BJ (cell line): ENCODE measurements around the gene ADD2. TPM values are rescaled to one million over a fixed set of nuclear protein-coding genes. Genes with fewer than 3 reads are reported as not detected.

Source experiments
- CTCF ChIA-PET: fragments of 350-600 bp; formaldehyde crosslinking; extraction: SDS; loops from one replicate; lab custom pipeline; 2021; ENCODE audit warnings: antibody characterized with exemption, inconsistent platforms; lab: Yijun Ruan, JAX
- POLR2A ChIA-PET: fragments of 300-600 bp; sonication (Branson Sonifier 250); formaldehyde crosslinking; extraction: SDS; loops from one replicate; lab custom pipeline; 2021; ENCODE audit warnings: antibody characterized with exemption; lab: Charles Lee
- DNase-seq: peaks from one replicate; pipeline ENCODE4 v3.0.0-alpha.2; 2011; ENCODE audit warnings: low read depth
- H3K27me3 ChIP-seq: 2 replicates; pipeline ENCODE4 v1.6.0; 2011; ENCODE audit warnings: low read length; ENCODE audit not compliant: control insufficient read depth, insufficient read depth
- H3K36me3 ChIP-seq: 2 replicates; pipeline ENCODE4 v1.5.1; 2011; ENCODE audit warnings: low read length; ENCODE audit not compliant: control insufficient read depth, insufficient read depth
- H3K4me3 ChIP-seq: 2 replicates; pipeline ENCODE4 v1.5.1; 2011; ENCODE audit warnings: low read depth, mild to moderate bottlenecking, control low read depth, low read length
- CTCF ChIP-seq: IDR thresholded peaks from 2 replicates; pipeline ENCODE4 v1.5.1; 2011; ENCODE audit warnings: low read depth, mild to moderate bottlenecking, control low read depth, inconsistent platforms, low read length, moderate library complexity; ENCODE audit not compliant: insufficient read depth
- polyA plus RNA-seq: library from polyadenylated mRNA; depleted of rRNA; stranded (reverse); fragments of >200 nt; gene quantifications from 2 replicates; pipeline ENCODE4 v1.2.3, GENCODE V29; 2011

Gene ADD2
- polyA plus RNA-seq, 1 experiment = not detected

- POLR2A ChIA-PET = no interaction called here
- CTCF ChIA-PET = interaction anchor here (0.8 to 2.5 kb wide), 3 partner anchors 15 to 137 kb away, joined by 5 to 9 read pairs (median 7); partner anchors contain the start of gene ADD2
Measured at GRCh38 chr2:70784320-70784719, 16.3 kb upstream of the ADD2 start.

GRCh38 chr2:70779911-70780545, 12.0 kb upstream of the ADD2 start:
- Histone ChIP-seq H3K36me3 (no peaks in the 10 kb centered on the region), H3K4me3 (no peak overlapping the region), H3K27me3 (peaks cover 2% of the 10 kb centered on the region)
- DNase-seq = no peak
- ChIA-PET CTCF (interaction anchor here (1.1 kb wide), 1 partner anchor 9 kb away, joined by 4 read pairs; no protein-coding TSS in a partner anchor), POLR2A (no interaction called here)
- TF ChIP-seq CTCF = no peak

More at GRCh38 chr2:70784320-70784719, 16.3 kb upstream of the ADD2 start:
- H3K27me3 ChIP-seq = peaks cover 6% of the 10 kb centered on the region
- TF ChIP-seq CTCF = no peak
- no peak for DNase-seq
- H3K36me3 ChIP-seq = no peaks in the 10 kb centered on the region
- H3K4me3 ChIP-seq = no peak overlapping the region

GRCh38 chr2:70779491-70779890, 11.5 kb upstream of the ADD2 start:
- POLR2A ChIA-PET = no interaction called here
- DNase-seq = no peak

GRCh38 chr2:70778676-70779075, 10.7 kb upstream of the ADD2 start:
- H3K4me3 ChIP-seq = no peak overlapping the region
- DNase-seq = no peak
- peaks cover 2% of the 10 kb centered on the region for H3K27me3 ChIP-seq
- no peaks in the 10 kb centered on the region for H3K36me3 ChIP-seq
- ChIA-PET CTCF (interaction anchor here (1.3 kb wide), 1 partner anchor 8 kb away, joined by 3 read pairs; no protein-coding TSS in a partner anchor), POLR2A (no interaction called here)
- TF ChIP-seq CTCF = no peak

More at GRCh38 chr2:70779491-70779890, 11.5 kb upstream of the ADD2 start:
- Histone ChIP-seq H3K27me3 (peaks cover 2% of the 10 kb centered on the region), H3K36me3 (no peaks in the 10 kb centered on the region), H3K4me3 (no peak overlapping the region)
- CTCF ChIA-PET = interaction anchor here (1.1 kb wide), 1 partner anchor 10 kb away, joined by 4 read pairs; no protein-coding TSS in a partner anchor
- TF ChIP-seq CTCF = no peak

GRCh38 chr2:70777450-70777849, 9.4 kb upstream of the ADD2 start:
- no peak for TF ChIP-seq CTCF
- no peak for DNase-seq
- peaks cover 2% of the 10 kb centered on the region for H3K27me3 ChIP-seq
- CTCF ChIA-PET = interaction anchor here (0.7 to 1.2 kb wide), 2 partner anchors 30 to 51 kb away, joined by 3 read pairs; no protein-coding TSS in a partner anchor
- no peaks in the 10 kb centered on the region for H3K36me3 ChIP-seq
- POLR2A ChIA-PET = no interaction called here
- H3K4me3 ChIP-seq = no peak overlapping the region
